ENCODE data around the gene AKNA.

DNA sequence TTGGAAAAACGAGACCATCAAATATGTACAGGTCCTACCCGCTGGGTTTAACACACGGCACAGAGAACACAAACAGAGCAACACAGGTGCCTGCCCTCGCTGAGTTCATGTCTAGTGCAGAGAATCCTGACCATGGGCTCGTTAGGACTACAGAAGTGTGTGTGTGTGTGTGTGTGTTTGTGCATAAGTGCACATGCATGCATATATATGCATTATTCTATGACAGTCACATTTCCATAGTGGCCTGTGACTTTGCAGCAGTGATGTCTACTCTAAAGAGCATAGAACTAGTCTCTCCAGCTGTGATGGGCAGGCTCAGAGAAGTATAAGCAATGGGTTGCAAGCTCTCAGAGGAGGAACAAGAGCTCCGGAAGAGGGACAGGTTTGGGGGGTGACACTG, 30.4 kb downstream of the AKNA start:
- TF ChIP-seq EZH2 (IDR thresholded peaks at IDR 0.05; ENCODE audit: low read depth) = no peak
- TF ChIP-seq, protein P1, sequence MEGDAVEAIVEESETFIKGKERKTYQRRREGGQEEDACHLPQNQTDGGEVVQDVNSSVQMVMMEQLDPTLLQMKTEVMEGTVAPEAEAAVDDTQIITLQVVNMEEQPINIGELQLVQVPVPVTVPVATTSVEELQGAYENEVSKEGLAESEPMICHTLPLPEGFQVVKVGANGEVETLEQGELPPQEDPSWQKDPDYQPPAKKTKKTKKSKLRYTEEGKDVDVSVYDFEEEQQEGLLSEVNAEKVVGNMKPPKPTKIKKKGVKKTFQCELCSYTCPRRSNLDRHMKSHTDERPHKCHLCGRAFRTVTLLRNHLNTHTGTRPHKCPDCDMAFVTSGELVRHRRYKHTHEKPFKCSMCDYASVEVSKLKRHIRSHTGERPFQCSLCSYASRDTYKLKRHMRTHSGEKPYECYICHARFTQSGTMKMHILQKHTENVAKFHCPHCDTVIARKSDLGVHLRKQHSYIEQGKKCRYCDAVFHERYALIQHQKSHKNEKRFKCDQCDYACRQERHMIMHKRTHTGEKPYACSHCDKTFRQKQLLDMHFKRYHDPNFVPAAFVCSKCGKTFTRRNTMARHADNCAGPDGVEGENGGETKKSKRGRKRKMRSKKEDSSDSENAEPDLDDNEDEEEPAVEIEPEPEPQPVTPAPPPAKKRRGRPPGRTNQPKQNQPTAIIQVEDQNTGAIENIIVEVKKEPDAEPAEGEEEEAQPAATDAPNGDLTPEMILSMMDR (conservative IDR thresholded peaks at IDR 0.05) = no peak

Measured in PC-9 (cell line).